Embryonic facial prominence (tissue), 1 donor: ENCODE data around the gene UBE3B.

ENCODE experiments used
- DNase-seq: peaks from one replicate; pipeline ENCODE4 v3.0.0-alpha.2; 2016; ENCODE audit errors: extremely low spot score

UBE3B gene

GRCh38 chr12:109552971-109553370, 75.5 kb downstream of the UBE3B start:
- DNase-seq: no peak

DNA sequence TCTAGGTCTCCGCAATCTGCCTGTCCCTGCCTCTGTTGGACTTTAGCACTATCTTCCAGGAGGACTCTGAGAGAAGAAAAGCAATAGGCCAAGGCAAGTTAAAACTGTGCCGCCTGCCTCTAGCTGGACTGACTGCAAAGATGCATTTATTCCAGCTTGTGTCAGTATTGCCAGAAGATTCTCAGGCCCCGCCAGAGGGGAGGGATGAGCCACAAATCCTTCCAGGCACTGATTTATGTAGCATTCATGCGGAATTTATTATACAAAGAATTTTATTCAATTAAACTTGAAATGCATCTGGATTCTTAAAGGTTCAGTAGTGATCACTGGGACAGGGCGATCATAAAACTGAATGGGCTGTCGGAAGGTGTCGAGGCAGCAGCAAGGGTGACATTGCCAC, 76.0 kb downstream of the UBE3B start:
- no peak for DNase-seq

DNA sequence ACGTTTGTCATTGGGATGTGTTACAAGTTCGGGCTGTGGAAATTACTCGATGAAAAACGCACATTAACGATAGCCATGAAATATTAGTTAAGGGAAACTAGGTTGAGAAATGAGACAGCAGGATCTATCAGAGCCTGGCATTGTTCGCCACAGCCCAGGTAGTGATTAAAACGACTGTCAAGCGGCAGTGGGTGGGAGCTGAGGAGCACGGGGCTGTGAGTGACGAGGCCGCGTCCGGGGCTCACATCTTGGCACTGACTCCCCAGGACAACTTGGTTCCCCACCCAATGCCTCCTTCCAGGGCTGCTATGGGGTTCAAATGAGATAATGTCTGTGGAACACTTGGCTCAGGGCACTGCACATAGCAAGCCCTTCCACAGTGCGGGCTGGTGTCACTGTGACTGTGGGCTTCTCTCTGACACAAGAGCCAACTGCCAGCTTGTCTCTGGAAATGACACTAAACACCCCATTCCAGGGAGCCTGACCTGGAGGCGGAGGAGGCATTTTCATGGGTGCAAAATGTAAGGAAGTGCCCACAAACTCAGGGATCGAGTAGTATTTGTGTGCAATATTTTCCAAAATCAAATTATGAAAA, 76.6 kb downstream of the UBE3B start:
- no peak for DNase-seq

GRCh38 chr12:109554761-109555160, 77.3 kb downstream of the UBE3B start:
- no peak for DNase-seq

DNA sequence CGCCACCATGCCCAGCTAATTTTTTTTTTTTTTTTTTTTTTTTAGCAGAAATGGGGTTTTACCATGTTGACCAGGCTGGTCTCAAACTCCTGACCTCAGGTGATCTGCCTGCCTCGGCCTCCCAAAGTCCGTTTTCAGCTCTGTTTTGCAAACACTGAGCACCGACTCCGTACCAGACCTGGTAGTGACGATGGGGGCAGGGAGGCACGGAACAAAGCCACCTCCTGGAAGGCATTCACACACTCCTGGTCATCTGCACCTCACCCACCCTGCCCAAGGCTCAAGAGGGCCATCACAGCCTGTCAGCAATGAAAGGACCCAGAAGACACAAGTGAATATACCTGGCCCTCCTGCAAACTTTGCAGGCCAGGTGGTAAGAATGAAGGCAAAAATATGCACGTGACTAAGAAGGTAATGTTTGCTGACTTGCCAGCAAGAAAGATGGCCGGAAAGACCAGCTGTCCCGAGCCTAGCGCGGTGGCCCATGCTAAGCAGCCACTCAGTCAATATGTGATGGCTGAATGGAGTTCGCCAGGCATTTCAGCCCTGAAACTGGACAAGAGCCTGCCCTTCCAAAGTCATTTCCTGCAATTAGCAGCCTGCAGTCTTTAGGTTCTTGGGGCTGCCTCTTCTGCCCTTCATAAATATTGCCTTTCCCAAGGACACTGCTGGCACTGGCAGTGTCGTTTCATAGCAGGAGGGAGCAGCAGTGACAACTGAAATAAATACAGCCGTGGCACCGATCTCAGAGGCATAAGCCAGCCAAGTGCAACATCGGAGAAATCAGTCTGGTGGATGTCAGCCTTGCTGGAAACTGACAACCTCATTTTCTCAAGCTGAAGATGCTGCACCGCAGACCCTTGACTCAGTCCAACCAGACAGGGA, 78.2 kb downstream of the UBE3B start:
- no peak for DNase-seq

DNA sequence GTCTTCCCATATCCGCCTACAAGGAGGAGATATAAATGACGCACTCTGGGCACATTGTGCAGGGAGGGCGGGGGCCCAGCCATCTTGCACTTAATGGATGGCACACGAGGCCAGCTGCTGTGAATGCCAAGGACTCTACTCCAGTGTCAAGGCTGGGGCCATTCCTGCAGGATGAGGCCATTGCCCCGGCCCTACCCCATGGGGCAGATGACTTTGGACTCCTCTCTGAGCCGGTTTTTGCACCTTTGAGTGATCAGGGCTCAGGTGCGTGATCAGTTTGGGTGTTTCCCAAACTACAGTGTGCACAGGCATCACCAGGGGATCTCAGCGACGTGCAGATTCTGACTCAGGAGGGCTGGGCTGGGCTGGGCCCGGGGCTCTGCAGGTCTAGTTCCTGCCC, 79.8 kb downstream of the UBE3B start:
- DNase-seq: no peak

- no peak for DNase-seq
Observed at GRCh38 chr12:109557805-109558204, 80.4 kb downstream of the UBE3B start.

DNA sequence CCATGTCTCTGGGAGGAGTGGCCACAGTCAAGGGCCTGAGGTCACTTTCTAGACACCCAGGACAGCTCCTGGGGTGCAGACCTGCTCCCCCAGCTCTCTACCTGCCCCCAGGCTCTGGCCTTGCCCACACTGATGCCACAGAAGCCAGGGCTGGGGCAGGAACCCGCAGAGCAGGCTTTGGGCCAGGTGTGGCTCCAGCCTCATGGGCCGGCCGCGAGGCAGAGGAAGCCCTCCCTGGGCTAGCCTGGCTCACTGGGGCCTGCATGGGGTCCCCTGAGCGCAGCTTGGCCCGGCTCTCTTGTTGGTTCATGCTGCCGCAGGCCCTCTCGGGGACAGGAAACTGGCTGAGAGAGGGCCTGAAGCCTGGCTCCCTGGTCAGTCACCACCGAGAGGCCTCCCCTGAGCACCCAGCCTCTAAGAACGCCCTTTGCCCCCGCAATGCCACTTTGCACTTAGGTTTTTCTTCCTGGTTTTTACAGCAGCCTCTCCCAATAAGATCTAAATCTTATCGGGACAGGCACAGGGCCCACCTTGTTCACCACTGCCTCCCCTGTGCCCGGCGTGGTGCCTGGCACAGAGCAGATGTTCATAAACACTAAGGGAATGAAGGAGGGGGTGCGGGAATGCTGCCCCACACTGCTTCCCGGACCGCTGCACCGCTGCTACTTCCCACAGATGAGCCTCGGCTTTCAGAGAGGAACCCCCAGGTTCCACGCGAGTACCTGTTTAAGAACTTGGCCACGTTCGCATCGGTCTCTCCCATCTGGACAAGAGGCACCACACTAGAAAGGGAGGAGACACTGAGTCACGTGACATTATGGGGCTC, 81.2 kb downstream of the UBE3B start:
- DNase-seq: no peak

DNA sequence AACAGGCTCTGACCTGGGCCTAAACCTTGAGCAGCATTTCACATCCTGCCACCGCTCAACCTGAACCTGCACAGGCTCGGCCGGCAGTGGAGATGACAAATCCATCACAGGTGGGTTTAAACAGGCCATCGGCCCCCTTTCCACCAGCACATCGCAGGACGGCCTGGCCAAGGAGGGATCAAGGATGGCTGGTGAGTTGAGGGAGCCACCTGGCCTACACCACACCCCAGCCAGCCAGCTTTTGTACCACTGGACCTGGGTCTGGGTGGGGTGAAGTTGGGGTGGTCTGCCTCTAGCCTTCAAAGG, 81.7 kb downstream of the UBE3B start:
- DNase-seq: no peak

DNA sequence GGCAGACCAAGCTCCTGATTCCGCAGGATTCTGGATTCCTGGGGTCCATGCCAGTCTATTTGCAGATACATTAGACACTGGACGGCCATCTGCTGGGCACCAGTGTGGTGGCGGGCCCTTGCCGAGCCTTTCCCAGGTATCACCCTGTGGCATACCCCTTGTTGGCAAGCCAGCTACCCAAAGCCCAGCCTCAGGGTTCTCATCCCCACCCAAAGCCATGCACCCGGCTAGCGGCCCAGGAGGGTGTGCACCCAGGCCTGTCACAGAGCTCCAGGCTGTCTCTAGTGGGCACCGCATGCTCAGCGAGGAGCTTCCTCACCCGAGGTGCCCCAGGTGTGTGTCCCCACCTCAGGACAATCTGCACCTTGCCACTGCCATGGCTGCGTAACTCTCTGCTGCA, 82.2 kb downstream of the UBE3B start:
- no peak for DNase-seq

GRCh38 chr12:109560867-109561710, 83.7 kb downstream of the UBE3B start:
- no peak for DNase-seq

- no peak for DNase-seq
Observed at GRCh38 chr12:109561711-109562030, 84.2 kb downstream of the UBE3B start.

- no peak for DNase-seq
Observed at GRCh38 chr12:109562871-109563270, 85.4 kb downstream of the UBE3B start.

DNA sequence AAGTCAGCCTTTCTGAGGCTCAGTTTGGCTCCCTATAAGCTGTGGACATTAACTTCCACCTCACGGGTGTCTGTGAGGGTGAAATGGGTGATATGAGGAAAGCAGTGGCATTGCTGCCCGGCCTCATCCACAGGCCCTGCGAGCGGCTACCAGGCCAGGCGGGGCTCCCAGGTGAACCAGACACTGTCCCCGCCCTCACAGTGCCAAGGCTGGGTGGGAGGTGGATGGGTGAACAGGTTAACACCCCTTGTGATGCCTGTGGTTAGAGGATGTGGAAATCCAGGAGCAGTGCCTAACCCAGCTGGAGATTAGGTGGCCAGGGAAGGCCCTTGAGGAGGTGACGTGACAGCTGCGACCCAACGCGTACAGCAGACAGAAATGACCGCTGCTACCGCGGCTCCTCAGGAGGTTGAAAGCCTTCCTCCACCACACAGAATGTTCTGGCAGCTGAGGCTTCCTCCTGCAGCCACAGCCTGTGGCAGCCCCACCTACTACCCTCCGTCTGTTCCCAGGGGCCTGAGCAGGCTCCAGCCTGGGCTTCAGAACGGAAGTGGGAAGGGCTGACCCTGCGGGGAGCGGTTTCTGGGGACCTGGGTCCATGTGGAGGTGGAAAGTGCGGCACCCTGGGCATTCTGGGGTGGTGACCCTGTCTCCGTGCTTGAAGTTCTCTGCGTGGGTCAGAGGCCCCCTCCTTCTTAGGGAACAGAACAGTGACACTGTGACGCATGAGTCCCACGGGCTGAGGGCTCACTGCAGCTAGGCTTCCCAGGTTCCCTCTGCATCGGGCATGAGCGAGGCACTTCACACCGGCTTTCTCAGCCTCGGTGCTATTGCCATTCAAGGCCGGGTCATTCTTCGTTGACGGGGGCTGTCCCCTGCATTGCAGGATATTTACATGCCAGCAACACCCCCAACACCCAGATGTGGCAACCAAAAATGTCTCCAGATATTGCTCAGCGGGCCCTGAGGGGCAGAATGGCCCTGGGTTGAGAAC, 86.2 kb downstream of the UBE3B start:
- no peak for DNase-seq

DNA sequence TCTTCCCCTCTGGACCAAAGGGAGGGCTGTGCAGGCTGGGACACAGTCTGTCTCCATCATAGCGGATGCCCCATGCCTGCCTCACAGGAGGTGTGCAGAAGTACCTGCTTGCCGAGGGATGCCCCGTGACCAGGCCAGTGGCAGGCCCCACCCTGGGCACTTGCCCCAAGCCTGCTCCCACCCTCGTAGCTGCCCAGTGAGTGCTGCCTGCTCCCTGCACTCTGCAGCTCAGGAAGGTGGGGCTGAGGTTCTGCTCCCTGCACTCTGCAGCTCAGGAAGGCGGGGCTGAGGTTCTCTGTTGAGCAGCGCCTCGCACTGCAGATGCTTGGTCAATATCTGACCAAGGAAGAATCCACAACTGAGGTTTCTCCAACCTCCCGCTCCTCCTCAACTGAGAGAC, 89.0 kb downstream of the UBE3B start:
- no peak for DNase-seq

DNA sequence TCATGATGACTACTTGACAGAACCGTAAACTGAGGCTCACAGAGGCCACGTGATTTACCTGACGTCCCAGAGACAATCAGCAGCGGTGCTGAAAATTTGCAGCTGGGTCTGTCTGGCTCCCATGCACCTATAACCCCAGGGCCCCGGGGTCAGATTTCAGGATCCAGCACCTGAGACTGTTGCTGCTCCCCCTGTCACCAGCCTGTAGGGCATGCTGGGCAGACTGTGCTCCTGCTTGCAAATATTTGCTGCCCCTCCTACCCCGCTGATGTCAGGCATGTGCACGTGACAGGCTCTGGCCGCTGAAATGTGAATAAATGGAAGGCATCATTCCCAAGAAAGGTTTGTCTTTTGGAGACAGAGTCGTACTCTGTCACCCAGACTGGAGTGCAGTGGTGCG, 89.9 kb downstream of the UBE3B start:
- no peak for DNase-seq

DNA sequence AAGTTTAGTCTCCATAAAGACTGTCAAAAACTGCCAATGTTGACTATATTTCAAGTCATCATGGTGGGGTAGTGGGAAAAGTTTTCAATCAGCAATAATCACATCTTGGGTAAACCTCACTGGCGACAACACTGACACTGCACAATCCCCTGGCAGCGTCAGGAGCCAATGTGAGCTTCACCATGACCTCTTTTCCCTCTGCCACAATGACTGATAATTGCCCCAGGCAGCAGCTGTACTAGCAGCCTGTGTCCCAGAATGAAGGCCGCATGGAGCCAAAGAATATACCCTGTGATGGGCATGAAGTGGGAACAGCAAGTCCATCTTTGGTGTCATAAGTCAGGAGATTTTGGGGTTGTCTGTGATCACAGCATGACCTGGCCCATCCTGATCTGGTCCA, 90.5 kb downstream of the UBE3B start:
- DNase-seq: no peak

GRCh38 chr12:109568486-109568885, 91.1 kb downstream of the UBE3B start:
- no peak for DNase-seq

DNA sequence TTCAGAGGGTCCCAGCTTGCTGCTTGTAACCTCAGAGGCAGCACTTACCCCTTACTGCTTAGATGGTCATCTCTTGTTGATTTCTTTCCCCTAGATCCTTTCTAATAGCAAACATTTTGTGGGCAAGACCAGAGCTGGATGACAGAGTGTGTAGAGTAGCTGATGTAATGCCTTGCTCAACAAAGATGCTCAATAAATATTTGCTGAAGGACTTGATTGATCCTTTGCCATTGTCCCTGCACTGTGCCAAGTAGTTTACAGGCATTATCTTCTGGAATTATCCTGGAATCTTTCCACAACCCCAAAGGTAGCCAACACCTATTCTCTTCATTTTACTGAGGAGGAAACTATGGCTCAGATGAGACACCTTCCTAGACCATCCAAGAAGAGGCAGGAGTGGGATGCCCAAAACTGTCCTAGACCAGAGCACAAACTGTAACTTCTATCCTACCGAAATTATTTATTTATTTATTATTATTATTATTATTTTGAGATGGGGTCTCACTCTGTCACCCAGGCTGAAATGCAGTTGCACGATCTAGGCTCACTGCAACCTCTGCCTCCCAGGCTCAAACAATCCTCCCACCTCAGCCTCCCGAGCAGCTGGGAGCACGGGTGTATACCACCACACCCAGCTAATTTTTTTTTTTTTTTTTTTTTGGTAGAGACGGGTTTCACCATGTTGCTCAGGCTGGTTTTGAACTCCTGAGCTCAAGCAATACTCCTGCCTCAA, 94.5 kb downstream of the UBE3B start:
- no peak for DNase-seq

GRCh38 chr12:109572506-109572845, 95.0 kb downstream of the UBE3B start:
- no peak for DNase-seq
